Measurements from ENCODE around the gene ADO. TPM values are rescaled to one million over a fixed set of nuclear protein-coding genes. Genes with fewer than 3 reads are reported as not detected.

The ADO gene
- total RNA-seq, 1 experiment from 2014 or later: 29.3 TPM

GRCh38 chr10:62803724-62804355 is 680 bp upstream of the ADO start:
- no peaks in the 10 kb centered on the region for H3K36me3 Mint-ChIP-seq
- H3K4me3 Mint-ChIP-seq: peak overlapping the region; percentile 94
- peak overlapping the region; percentile 99 for H3K27ac Mint-ChIP-seq
- POLR2A ChIA-PET: interaction anchor here (0.6 to 3.6 kb wide), 4 partner anchors 10 to 354 kb away, joined by 3 to 28 read pairs (median 5); partner anchors contain the start of gene EGR2
- no peaks in the 10 kb centered on the region for H3K9me3 Mint-ChIP-seq
- no peak for ATAC-seq
- H3K27me3 Mint-ChIP-seq (ENCODE audit: low read depth): no peaks in the 10 kb centered on the region
- CTCF ChIA-PET: interaction anchor here (0.6 to 4.3 kb wide), 4 partner anchors 12 to 209 kb away, joined by 3 to 55 read pairs (median 4); partner anchors contain the start of gene EGR2
- peaks cover 48% of the 10 kb centered on the region for H3K4me1 Mint-ChIP-seq
- DNase-seq (ENCODE audit: low spot score): no peak
- no peak for TF ChIP-seq ZNF281 (CRISPR knock-in tag; IDR thresholded peaks at IDR 0.05)
- no peak for TF ChIP-seq ZNF532 (CRISPR knock-in tag; IDR thresholded peaks at IDR 0.05; ENCODE audit: borderline replicate concordance)
- no peak for TF ChIP-seq NFE2L1 (CRISPR knock-in tag; IDR thresholded peaks at IDR 0.05)
- TF ChIP-seq JAZF1 (CRISPR knock-in tag; IDR thresholded peaks at IDR 0.05): no peak
- no peak for TF ChIP-seq RORB (CRISPR knock-in tag; IDR thresholded peaks at IDR 0.05)
- TF ChIP-seq ZBTB21 (CRISPR knock-in tag; IDR thresholded peaks at IDR 0.05; ENCODE audit: borderline replicate concordance): no peak
- no peak for TF ChIP-seq TCF7 (CRISPR knock-in tag; IDR thresholded peaks at IDR 0.05; ENCODE audit: low read depth)
- TF ChIP-seq SMAD3 (CRISPR knock-in tag; IDR thresholded peaks at IDR 0.05; ENCODE audit: borderline replicate concordance): no peak
- TF ChIP-seq ZNF232 (CRISPR knock-in tag; IDR thresholded peaks at IDR 0.05): no peak
- TF ChIP-seq ZNF121 (CRISPR knock-in tag; IDR thresholded peaks at IDR 0.05): no peak
- TF ChIP-seq NFATC4 (CRISPR knock-in tag; IDR thresholded peaks at IDR 0.05): no peak
- no peak for TF ChIP-seq MLX (CRISPR knock-in tag; IDR thresholded peaks at IDR 0.05)
- TF ChIP-seq TP53 (CRISPR knock-in tag; IDR thresholded peaks at IDR 0.05): no peak

- H3K27ac Mint-ChIP-seq: peak overlapping the region; percentile 92
- H3K27me3 Mint-ChIP-seq (ENCODE audit: low read depth): no peaks in the 10 kb centered on the region
- ChIA-PET CTCF (interaction anchor here (0.9 to 4.3 kb wide), 2 partner anchors 11 to 195 kb away, joined by 3 to 55 read pairs; partner anchors contain the start of gene EGR2), POLR2A (interaction anchor here (1.8 to 3.6 kb wide), 2 partner anchors 8 to 11 kb away, joined by 6 to 28 read pairs; partner anchors contain the start of gene EGR2)
- ATAC-seq: peak; percentile 14
- peak overlapping the region; percentile 86 for H3K4me3 Mint-ChIP-seq
- H3K9me3 Mint-ChIP-seq: no peaks in the 10 kb centered on the region
- peaks cover 44% of the 10 kb centered on the region for H3K4me1 Mint-ChIP-seq
- DNase-seq (ENCODE audit: low spot score): peak; percentile 38
- no peaks in the 10 kb centered on the region for H3K36me3 Mint-ChIP-seq
- TF ChIP-seq USF2 (CRISPR knock-in tag; IDR thresholded peaks at IDR 0.05): no peak
- TF ChIP-seq FOXP1 (CRISPR knock-in tag; IDR thresholded peaks at IDR 0.05; ENCODE audit: borderline replicate concordance): peak; percentile 66
- TF ChIP-seq KAT7 (CRISPR knock-in tag; IDR thresholded peaks at IDR 0.05; ENCODE audit: borderline replicate concordance): no peak
- peak; percentile 58; the same call in 1 of the 2 replicates for TF ChIP-seq HMGXB4 (CRISPR knock-in tag; IDR thresholded peaks at IDR 0.05)
- TF ChIP-seq CDX4 (CRISPR knock-in tag; IDR thresholded peaks at IDR 0.05; ENCODE audit: borderline replicate concordance): no peak
- TF ChIP-seq ATF2 (CRISPR knock-in tag; IDR thresholded peaks at IDR 0.05; ENCODE audit: borderline replicate concordance, low read depth): peak; percentile 50; the same call in 1 of the 2 replicates
Observed at GRCh38 chr10:62805231-62806099, 945 bp downstream of the ADO start.

All from WTC11 (cell line).